Heart left ventricle (tissue), 16 donors: ENCODE results near the gene AHR. TPM values are rescaled to one million over a fixed set of nuclear protein-coding genes. Genes with fewer than 3 reads are reported as not detected.

Experiments
- ATAC-seq, 4 donors: fragments of 200-7000 bp; cut with Tn5 transposase; one replicate each; pipeline ENCODE4 v1.9.1; 2020 to 2022; ENCODE audit warnings: moderate library complexity in 4 of 4, mild to moderate bottlenecking in 3 of 4, moderate number of reproducible peaks in 1 of 4
- DNase-seq, 5 donors: peaks; one replicate each; pipeline ENCODE4 v3.0.0-alpha.2; 2020
- H3K27ac ChIP-seq, 12 donors: fragments of 200-600 bp; sonication (generic) in 4 of 12; one replicate each; pipeline versions ENCODE4 v1.5.0 to v1.8.0; 2016 to 2022; ENCODE audit warnings: mild to moderate bottlenecking in 2 of 12
- H3K27me3 ChIP-seq, 9 donors: fragments of 200-600 bp; sonication (generic) in 2 of 9; one replicate each; pipeline versions ENCODE4 v1.5.1 to v1.8.0; 2016 to 2022; ENCODE audit warnings: mild to moderate bottlenecking in 3 of 9
- H3K36me3 ChIP-seq, 9 donors: fragments of 200-600 bp; sonication (generic) in 2 of 9; one replicate each; pipeline versions ENCODE4 v1.5.0 to v1.8.0; 2018 to 2022; ENCODE audit warnings: mild to moderate bottlenecking in 2 of 9
- H3K4me1 ChIP-seq, 12 donors: fragments of 200-600 bp; sonication (generic) in 4 of 12; one replicate each; pipeline versions ENCODE4 v1.5.0 to v1.8.0; 2016 to 2022; ENCODE audit warnings: mild to moderate bottlenecking in 3 of 12
- H3K4me3 ChIP-seq, 12 donors: fragments of 200-600 bp; sonication (generic) in 4 of 12; one replicate each; pipeline versions ENCODE4 v1.5.0 to v1.8.0; 2017 to 2022; ENCODE audit warnings: mild to moderate bottlenecking in 9 of 12, moderate library complexity in 4 of 12
- H3K9me3 ChIP-seq, 12 donors: fragments of 200-600 bp; sonication (generic) in 4 of 12; one replicate each; pipeline versions ENCODE4 v1.5.0 to v1.8.0; 2016 to 2022; ENCODE audit warnings: mild to moderate bottlenecking in 1 of 12
- POLR2A ChIP-seq, 2 donors: fragments of 450-650 bp; IDR thresholded peaks; one replicate each; pipeline ENCODE4 v1.6.1; 2017; ENCODE audit warnings: antibody characterized with exemption in 2 of 2, mild to moderate bottlenecking in 2 of 2, moderate library complexity in 2 of 2
- WGBS, 4 donors: extraction: QIAGEN DNeasy Blood & Tissue Kit in 2 of 4; methylation state at CpG; one replicate each; pipeline versions ENCODE4 v1.1.5 to v1.1.7; 2013 to 2018; 5-methylcytosine and 5-hydroxymethylcytosine counted together
- intact Hi-C, 10 donors: fragments of 100-400 bp; cut with DNase I; formaldehyde crosslinking; loops; one replicate each; pipeline versions ENCODE4 v1.11.1 to v1.14.2; 2022
- polyA plus RNA-seq, 2 donors: library from polyadenylated mRNA; stranded (reverse); fragments of 200-250 nt; gene quantifications; one replicate each; pipeline ENCODE4 v1.2.3, GENCODE V29; 2013
- total RNA-seq, 9 donors: library from RNA; depleted of rRNA in 2 of 9; stranded (reverse); fragments of >200 nt in 2 of 9; fragmentation: NEBNext Ultra II Directional in 3 of 9; extraction: Animal tissue kit (Norgen Biotek cat#: 25700) in 3 of 9; gene quantifications; one replicate each; pipeline versions ENCODE4 v1.1.0 to v1.2.4, GENCODE V29; 2016 to 2023
- TF ChIP-seq, protein P1 (sequence below), 12 donors: fragments of 200-600 bp; sonication (generic) in 4 of 12; IDR thresholded peaks; one replicate each; pipeline versions ENCODE4 v1.5.0 to v1.8.0; 2018 to 2022; ENCODE audit warnings: antibody characterized with exemption in 12 of 12, mild to moderate bottlenecking in 5 of 12
- donor health status: ischemic (EF 13 %, LVEDD 7.1; RV severe dilation, severe dysfunction).
- donor health status: healthy with polysubstance abuse.
- donor health status: DM: no; HTN: yes; CAD: no.
- donor health status: DM: no; HTN: no; CAD: no.
- donor health status: ischemic (EF 25% LVEDD 6.9; RV normal size, moderate dysfunction).
- donor health status: ischemic (EF 25% LVEDD 5.7; RV mildly dilated, moderate dysfunction).
- donor health status: healthy.
- donor health status: DM: yes; HTN: yes; CAD: no.
- donor health status: ischemic (EF 35%, LVEDD 5.7; RV mildly dilated, moderate dysfunction).
- donor health status: nonischemic (EF 11% LVEDD 7.7; RV severe dilation, severe dysfunction).
- donor health status: DM: yes; HTN: yes; CAD: no.
- donor health status: PGD.
- donor health status: ischemic (EF 29% LVEDD 5.4; RV normal size, mild dysfunction).
- donor health status: nonischemic (EF 23%, LVEDD 6.1; RV moderate dilation, normal function).

AHR gene
- total and polyA plus RNA-seq, 11 donors, result 6.0 to 84.6 (median 40.8) TPM

- H3K9me3 ChIP-seq, result no peaks in the 10 kb centered on the region
- peaks cover 0 to 77% (median 54%) of the 10 kb centered on the region in 12 donors for H3K4me1 ChIP-seq
- no peaks in the 10 kb centered on the region for H3K27me3 ChIP-seq
- no peak for ATAC-seq
- DNase-seq, result no peak
- H3K4me3 ChIP-seq, result peak overlapping the region in 10 of 12 donors; percentile 3 to 97 (median 86)
- peak overlapping the region in 5 of 12 donors; percentile 3 to 98 (median 20) for H3K27ac ChIP-seq
- WGBS, 4 donors, result 34 to 46% (median 46%) methylated on average over 8 of the region's 8 CpGs
- no peaks in the 10 kb centered on the region for H3K36me3 ChIP-seq
- intact Hi-C loops, result loop anchor here in 9 of 10 donors (5.0 to 10.0 kb wide), 13 partner anchors 220 to 658 kb away; partner anchors contain the start of genes ANKMY2 (in 1 of the 9) and BZW2 (in 1 of the 9)
- TF ChIP-seq, protein P1, sequence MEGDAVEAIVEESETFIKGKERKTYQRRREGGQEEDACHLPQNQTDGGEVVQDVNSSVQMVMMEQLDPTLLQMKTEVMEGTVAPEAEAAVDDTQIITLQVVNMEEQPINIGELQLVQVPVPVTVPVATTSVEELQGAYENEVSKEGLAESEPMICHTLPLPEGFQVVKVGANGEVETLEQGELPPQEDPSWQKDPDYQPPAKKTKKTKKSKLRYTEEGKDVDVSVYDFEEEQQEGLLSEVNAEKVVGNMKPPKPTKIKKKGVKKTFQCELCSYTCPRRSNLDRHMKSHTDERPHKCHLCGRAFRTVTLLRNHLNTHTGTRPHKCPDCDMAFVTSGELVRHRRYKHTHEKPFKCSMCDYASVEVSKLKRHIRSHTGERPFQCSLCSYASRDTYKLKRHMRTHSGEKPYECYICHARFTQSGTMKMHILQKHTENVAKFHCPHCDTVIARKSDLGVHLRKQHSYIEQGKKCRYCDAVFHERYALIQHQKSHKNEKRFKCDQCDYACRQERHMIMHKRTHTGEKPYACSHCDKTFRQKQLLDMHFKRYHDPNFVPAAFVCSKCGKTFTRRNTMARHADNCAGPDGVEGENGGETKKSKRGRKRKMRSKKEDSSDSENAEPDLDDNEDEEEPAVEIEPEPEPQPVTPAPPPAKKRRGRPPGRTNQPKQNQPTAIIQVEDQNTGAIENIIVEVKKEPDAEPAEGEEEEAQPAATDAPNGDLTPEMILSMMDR (IDR thresholded peaks at IDR 0.05), result peak in 11 of 12 donors; percentile 12 to 54 (median 32)
- no peak for TF ChIP-seq POLR2A (IDR thresholded peaks at IDR 0.05)
Observed at GRCh38 chr7:17302575-17303142, 4.2 kb downstream of the AHR start.

DNA sequence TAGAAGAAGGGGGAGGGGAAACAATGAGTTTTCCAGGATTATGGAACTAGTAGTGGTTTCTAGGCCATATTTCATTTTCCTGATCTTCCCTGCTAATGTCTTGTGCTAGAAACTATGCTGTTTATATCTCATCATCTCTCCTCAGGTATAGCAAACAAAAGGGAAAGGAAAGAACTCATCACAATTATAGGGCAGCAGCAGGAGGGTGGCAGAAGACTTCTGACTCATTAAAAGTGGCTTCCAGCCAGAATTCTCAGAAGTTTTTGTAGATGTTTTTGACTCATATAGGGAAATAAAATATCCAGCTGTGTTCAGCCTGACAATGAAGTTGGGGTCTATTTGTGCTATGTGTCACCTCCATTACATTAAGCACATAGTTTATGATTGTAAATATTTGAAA lies 6.5 kb downstream of the AHR start:
- intact Hi-C loops, result loop anchor here in 9 of 10 donors (5.0 to 10.0 kb wide), 14 partner anchors 217 to 660 kb away; partner anchors contain the start of genes ANKMY2 (in 1 of the 9) and BZW2 (in 1 of the 9)
- Histone ChIP-seq H3K4me3 (peak overlapping the region in 4 of 12 donors; percentile 3 to 97 (median 12)), H3K4me1 (peaks cover 0 to 91% (median 63%) of the 10 kb centered on the region in 12 donors), H3K27ac (peak overlapping the region in 9 of 12 donors; percentile 19 to 98 (median 51)), H3K36me3 (peaks cover 0 to 2% (median 0%) of the 10 kb centered on the region in 9 donors), H3K9me3 (no peaks in the 10 kb centered on the region), H3K27me3 (no peaks in the 10 kb centered on the region)
- DNase-seq, result no peak
- TF ChIP-seq, protein P1 (IDR thresholded peaks at IDR 0.05), result no peak
- TF ChIP-seq POLR2A (IDR thresholded peaks at IDR 0.05), result no peak
- ATAC-seq, result peak in 3 of 4 donors; percentile 29 to 47 (median 43)

DNA sequence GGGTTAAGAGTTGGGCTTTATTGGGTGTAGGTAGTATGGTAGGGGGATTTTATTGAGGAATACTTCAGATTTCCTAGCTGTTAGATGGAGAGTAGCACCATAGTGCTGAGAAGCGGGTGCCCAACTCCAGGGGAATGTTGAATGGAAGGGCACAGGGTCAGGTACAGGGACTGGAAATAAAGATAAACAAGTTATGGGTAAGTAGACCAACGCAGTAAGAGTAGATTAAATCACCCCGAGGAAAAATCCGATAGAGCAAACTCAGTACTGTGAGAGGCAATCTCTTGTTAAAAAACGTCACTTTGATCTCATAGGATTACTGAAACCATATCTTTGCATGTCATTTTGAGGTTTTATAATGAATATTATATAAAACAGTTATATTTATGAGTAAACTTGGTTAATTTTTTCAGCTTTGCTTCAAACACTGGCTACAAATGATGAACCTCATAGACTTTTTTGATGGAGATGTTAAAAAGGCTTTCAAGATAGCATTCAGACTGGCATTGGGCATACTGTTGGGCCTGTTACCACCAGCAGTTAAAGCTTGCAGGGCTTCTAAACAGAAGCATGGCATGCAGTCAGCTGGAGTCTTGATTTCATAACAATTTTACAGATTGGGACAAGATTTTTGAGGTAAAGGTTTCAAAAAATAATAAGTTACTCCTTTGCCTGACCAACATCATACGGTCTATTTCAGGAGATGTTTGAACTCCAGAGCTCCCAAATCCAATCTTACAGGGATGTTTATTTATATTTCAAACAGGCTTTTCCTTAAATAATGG lies 7.1 kb downstream of the AHR start:
- TF ChIP-seq POLR2A (IDR thresholded peaks at IDR 0.05), result no peak
- TF ChIP-seq, protein P1 (IDR thresholded peaks at IDR 0.05), result no peak
- ATAC-seq (no peak), DNase-seq (no peak)
- no peaks in the 10 kb centered on the region for H3K27me3 ChIP-seq
- peaks cover 0 to 9% (median 3%) of the 10 kb centered on the region in 9 donors for H3K36me3 ChIP-seq
- peaks cover 0 to 92% (median 63%) of the 10 kb centered on the region in 12 donors for H3K4me1 ChIP-seq
- H3K9me3 ChIP-seq, result no peaks in the 10 kb centered on the region
- WGBS, 4 donors, result 76 to 87% (median 80%) methylated on average over 6 of the region's 6 CpGs
- intact Hi-C loops, result loop anchor here in 8 of 10 donors (5.0 to 10.0 kb wide), 10 partner anchors 219 to 661 kb away; partner anchors contain the start of genes ANKMY2 (in 1 of the 8) and BZW2 (in 1 of the 8)
- no peak overlapping the region for H3K4me3 ChIP-seq
- peak overlapping the region in 10 of 12 donors; percentile 14 to 98 (median 51) for H3K27ac ChIP-seq
